Epithelial cell of prostate (primary cell): Measurements from ENCODE around the gene CDH12.
"Not testable (repeated sequence)": the region's sequence is repeated elsewhere in the genome, so short reads cannot be mapped to it uniquely, and the experiment has no call there.

Source experiments
- DNase-seq: peaks from one replicate; pipeline ENCODE4 v3.0.0-alpha.2; 2011; ENCODE audit warnings: low read depth, low spot score
- H3K27ac ChIP-seq: fragments of 450-650 bp; 2 replicates; pipeline ENCODE4 v1.5.1; 2017; ENCODE audit warnings: mild to moderate bottlenecking

CDH12 gene

DNA sequence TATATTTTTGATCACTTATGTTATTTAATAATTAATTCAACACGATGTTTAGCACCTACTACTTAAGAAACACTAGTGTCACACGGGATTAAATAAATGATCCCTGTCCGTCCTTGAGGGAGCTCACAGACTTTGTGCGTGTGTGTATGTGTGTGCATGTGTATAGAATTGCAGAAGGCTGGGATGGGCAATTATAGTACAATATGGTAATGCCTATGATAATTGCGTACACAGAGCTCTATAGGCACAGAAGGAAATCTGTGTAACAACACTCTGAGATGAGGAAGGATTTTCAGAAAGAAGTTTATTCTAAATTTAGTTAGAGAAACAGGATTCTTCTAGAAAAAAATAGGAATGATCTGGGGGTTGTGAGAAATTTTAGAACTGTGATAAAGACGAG is 76.9 kb downstream of the CDH12 start:
- DNase-seq = no peak
- H3K27ac ChIP-seq = no peak overlapping the region

DNA sequence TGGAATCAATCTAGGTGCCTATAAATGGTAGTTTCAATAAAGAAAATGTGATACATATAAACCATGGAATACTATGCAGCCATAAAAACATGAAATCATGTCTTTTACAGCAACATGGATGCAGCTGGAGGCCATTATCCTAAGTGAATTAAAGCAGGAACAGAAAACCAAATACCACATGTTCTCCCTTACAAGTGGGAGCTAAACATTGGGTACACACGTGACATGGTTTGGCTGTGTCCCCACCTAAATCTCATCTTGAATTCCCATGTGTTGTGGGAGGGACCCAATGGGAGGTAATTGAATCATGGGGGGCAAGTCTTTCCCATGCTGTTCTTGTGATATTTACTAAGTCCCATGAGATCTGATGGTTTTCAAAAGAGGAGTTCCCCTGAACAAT is 78.9 kb downstream of the CDH12 start:
- not testable (repeated sequence) for DNase-seq

DNA sequence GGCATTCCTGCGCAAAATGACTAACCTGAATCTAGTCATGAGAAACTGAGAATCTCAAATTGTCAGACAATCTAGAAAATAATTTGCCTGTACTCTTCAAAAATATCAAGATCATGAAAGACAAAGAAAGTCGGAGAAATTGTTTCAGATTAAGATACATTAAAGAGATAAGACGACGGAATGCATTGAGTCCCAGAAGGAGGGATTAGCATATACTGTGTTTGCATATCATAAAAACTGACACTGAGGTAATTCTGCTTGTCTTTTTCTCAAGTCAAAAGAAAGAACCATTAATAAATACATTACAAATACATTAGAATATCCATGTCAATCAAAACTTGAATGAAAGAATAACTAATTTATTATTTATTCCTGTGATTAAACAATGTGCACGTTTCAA is 88.4 kb downstream of the CDH12 start:
- no peak for DNase-seq
- H3K27ac ChIP-seq = no peak overlapping the region

More for the DNA sequence above, 78.9 kb downstream of the CDH12 start:
- H3K27ac ChIP-seq = not testable (repeated sequence)

DNA sequence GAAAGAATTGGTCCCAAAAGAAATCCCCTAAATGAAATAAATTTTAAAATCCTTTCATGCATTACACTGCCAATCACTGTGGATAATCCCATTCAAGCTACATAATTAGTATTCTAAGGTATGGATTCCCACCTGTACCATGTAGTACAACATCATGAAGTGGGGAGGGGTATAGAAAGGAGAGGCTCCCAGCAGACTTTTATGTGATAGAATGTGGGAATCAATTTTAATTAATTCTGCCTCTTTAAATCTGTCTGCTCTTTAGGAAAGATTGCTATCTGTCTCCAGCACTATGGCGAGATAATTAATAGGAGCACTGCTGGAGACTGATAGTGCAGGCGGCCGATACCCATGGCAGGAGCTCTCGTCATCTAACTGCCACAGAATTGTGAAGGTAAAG is 95.4 kb downstream of the CDH12 start:
- DNase-seq = no peak
- H3K27ac ChIP-seq = no peak overlapping the region

DNA sequence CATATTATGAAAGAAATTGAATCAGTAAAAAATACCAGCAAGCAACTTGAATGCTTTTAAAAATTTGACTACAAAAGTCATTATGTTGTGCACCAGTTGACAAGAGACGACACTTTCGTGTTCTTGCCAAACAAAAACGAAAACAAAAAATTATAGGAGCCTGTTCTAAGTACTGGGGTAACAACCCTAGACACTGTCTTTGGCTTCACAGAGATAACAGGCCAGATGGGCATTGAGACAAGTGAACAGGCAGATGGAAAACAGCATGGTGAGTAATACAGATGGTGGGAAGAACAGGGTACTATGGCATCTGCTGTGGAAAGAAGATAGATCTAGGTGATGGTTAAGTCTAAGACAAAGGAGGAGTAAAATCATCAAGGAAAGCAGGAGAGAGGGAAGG is 99.0 kb downstream of the CDH12 start:
- no peak for DNase-seq
- no peak overlapping the region for H3K27ac ChIP-seq

DNA sequence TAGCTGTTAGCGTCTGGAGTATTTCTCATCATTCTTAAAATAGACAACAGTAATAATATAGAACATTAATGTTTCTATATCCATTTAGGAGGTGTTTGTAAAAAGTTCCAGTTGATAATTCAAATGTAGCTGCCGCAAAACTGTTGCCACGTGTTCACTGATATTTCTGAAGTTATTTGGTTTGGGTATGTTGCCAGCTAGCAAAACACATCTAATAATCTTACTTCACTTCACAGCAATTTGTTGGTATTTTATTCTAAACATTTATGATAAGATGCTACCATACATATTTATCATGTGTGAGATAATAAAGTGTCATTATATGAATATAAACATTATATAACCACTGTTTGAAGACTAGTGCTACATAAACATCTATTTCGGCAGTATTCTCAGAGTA is 101.6 kb downstream of the CDH12 start:
- no peak for DNase-seq
- no peak overlapping the region for H3K27ac ChIP-seq

DNA sequence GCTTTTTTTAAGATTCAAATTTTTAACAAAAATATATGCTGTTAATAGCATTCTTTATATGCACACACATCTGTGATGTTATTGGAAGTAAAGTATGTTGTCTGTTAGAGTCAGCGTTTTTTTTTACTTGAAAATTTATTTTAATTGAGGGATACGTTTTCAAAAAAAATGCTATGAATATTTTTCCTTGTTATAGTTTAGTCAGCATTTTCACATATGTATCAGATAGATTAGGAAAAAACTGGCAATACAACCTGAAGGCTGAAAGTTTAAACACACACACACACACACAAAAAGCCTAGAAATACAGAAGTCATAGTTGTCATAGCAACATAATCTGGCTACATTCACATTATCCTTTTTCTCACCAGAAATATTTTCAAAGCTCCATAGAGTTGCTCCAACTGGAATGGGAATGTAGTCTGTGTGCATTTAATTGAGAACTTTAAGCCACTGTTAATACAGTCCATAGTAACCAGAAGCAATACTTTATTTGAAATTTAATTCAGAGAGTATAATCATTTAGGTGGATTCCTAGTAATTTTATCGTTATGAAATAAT is 116.6 kb downstream of the CDH12 start:
- DNase-seq = no peak
- H3K27ac ChIP-seq = no peak overlapping the region

DNA sequence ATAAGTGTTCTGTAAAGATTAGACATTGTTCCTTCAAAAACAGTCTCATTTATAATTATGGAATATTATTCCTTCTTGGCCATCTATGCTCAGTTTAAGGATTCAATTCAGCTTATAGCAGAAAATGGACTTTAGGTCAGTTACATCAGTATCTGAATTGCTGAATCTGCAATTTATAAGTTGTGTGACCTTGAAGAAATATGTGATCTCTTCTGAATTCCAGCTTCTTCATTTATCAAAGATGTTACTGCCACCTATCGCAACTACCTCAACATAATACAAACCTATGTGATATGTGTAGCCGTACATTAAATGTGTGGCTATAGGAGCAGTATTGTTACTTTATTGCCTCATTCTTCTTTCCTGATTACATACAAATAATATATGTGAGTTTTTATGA is 118.2 kb downstream of the CDH12 start:
- no peak overlapping the region for H3K27ac ChIP-seq
- no peak for DNase-seq

DNA sequence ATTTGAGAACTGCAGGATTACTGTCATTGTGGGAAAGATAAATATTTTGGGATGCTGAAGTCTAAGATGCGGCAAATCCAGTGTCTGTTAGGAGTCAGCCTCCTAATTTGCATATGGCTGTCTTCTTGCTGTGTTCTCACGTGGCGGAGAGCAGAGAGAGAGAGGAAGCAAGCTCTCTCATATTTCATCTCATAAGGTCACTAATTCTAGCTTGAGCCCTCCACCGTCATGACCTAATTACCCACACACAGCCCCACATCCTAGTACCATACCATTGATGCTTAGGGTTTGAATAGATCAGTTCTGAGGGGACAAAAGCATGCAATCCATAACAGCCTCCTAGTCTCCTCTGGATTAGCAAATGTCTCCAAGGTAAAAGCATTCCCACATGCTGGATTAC is 124.5 kb downstream of the CDH12 start:
- no peak for DNase-seq
- no peak overlapping the region for H3K27ac ChIP-seq

DNA sequence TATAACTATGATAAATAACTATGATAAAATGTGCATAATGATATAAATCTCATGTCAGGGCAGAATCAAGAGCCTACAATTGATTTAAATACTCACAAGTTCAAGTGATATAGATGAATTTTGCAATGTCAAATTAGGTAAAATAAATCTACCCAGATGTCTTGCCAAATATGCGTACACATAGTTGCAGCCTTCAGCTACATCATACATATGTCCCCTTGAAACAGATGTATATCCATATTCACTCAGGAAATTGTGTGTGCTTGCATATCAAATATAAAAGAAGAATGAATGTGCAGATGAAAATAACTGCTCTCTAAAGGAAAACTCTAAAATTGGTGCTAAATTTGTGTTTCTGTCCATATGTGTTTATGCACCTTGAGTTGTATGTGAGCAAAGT is 130.7 kb downstream of the CDH12 start:
- DNase-seq = no peak
- no peak overlapping the region for H3K27ac ChIP-seq

DNA sequence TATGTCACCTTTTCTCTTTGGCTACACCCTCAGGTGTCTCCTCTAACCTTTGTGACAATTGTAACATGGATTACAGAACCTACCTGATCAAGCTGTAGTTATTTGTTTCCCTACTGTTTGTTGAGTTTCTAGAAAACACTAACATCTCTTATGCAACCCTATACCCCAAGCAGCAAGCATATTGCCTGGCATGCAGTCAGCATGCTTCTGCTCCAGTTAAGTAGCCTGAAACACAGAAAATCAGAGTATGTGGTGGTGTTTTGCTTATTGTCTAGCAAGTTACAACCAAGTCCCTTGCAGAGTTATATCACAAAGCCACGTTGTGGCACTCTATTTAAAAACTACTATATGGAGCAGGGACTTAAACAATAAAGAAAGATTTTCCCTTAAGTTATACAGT is 131.1 kb downstream of the CDH12 start:
- no peak overlapping the region for H3K27ac ChIP-seq
- no peak for DNase-seq

DNA sequence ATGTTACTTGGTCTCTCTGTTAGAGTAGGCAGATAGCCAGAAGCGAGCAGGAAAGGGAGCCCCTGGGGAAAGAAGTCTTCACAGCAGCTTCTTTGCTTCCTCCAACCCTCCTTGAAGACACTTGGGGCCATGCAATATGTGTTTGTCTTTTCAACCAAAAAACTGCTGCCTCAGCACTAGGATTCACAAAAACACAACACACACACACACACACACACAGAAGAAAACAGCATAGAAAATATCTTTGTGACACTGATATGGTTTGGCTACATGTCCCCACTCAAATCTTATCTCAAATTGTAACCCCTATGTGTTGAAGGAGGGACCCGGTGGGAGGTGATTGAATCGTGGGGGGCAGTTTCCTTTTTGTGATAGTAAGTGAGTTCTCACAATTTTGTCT is 133.3 kb downstream of the CDH12 start:
- no peak overlapping the region for H3K27ac ChIP-seq

DNA sequence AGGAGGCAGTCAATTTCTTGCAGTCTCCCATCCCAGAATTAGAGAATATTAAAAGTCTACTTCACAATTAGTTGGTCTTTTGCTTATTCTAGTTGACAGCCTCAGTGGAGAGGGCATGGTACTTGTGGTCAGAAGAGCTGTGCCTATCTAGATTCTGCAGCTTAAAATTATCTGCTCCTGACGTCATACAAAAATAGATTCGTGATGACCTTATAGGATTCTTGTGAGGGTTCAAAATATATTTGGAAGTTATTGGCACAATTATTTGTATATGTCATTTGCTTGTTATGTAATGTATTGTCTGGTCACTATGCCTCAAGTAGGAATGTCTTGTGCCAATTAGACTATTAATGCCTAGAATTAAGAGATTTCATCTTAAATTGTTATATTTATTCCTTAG is 142.5 kb downstream of the CDH12 start:
- H3K27ac ChIP-seq = no peak overlapping the region

More for the DNA sequence above, 133.3 kb downstream of the CDH12 start:
- no peak for DNase-seq

DNA sequence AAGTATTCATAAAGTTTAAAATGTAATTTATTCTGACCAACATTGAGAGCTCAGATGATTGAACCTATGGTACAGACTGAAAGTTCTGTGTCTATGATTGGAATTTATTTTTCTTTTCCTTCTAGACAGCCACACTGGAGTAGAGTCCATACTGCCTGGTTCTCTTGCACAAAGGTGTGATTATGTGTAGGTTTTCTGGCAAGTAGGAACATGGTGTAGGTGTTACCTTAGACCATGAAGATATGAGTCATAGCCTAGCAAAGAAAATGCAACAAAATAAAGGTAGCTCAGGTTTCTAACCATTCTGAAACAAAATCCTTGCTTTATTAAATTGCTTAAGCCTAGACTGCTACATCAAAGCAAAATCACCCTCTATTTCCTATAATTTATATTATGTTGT is 143.4 kb downstream of the CDH12 start:
- DNase-seq = peak; percentile 31
- no peak overlapping the region for H3K27ac ChIP-seq

More for the DNA sequence above, 142.5 kb downstream of the CDH12 start:
- no peak for DNase-seq

DNA sequence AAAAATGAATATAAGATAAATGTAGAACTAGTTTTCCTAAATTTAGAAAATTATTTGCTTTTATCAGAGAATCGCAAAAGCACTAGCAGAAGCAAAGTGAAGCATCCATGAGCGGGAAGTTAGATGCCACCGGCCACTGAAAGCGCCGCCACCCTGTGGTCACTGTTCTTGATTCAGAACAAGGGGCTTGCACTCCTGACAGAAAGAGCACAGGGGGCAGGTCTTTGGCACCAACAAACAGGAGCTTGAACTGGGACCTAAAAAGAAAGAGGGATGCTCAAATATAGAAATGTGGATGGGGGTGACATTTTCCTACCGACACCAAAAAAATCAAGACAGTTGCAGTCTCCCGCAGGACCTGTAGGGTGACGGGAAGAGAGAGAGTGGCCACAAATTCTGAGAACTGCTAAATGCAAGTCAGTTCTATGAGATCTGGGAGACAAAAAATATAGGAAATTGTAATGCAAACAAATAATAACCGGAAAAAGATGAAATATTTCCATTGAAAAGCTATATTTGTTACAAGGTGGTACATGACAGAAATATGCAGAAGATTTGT is 144.3 kb downstream of the CDH12 start:
- no peak overlapping the region for H3K27ac ChIP-seq
- DNase-seq = no peak

DNA sequence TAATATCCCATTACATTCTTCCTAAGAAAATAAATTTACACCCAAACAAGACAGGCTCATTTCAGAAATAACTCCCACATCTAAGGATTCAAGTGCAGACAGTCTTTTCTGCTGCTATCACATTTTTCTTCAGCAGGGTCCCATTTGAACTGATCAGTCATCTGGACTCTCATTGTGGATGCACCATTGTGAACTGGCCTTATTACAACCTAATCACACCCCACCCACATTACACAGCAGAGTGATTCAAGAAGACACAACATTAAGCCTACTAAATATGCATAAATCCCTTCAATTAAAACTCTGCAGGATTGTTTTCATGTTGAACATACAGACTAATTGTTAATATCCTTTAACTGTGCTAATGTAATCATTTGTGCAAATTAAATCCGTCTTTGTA is 146.2 kb downstream of the CDH12 start:
- H3K27ac ChIP-seq = no peak overlapping the region
- DNase-seq = no peak

DNA sequence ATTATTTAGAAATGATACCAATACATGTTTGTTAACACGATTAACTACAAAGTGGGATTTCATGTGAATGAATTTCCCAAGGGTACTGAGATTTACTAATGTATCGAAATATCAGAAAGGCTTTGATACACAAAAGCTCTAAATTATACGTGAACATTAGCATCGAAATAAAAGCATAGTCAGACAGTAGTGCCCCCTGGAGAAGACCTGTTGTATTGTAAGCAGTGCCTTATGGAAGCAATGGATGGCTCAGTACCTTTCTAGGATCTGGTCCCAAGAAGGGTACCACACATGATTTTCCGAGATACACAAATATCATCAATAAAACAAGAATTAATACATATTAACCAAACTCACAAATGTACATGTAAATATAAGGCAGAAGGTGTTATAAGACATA is 153.8 kb downstream of the CDH12 start:
- H3K27ac ChIP-seq = no peak overlapping the region

DNA sequence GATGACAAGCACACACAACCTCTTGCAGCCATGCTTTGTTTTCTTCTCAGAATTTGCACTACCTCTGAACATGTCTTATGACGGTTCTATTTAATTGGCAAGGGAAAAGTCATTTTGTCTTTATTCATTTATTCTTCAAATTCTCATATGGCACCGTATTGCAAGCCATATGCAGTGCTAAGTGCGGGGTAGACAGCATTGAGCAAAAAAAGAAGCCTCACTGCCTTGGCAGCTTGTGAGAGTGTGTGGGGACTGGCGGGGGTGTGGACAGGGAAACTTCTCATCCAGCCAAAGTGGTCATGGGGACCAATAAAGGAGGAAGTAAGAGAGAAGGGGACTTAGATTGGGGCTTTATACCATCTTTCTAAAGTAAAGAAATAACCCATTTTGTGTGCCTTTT is 160.0 kb downstream of the CDH12 start:
- no peak overlapping the region for H3K27ac ChIP-seq

More for the DNA sequence above, 153.8 kb downstream of the CDH12 start:
- DNase-seq = no peak

DNA sequence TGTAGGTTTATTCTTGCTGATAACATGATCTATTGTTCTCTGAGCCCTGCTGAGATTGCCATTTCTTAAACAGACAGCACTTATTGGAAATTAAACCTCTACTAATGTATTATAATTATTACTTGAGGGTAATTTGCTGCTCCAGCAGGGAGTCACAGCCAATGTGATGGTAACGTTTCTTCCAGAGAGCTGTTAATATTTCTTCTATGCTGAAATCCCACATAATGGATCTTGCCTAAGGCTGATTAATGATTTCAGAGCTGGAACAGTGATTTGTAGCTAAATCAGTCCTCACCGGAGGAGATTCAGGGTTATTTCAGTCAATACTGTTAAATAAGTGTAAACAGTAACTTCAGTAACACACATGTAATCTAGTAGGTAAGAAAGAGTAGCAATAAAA is 170.1 kb downstream of the CDH12 start:
- DNase-seq = no peak
- no peak overlapping the region for H3K27ac ChIP-seq

More for the DNA sequence above, 160.0 kb downstream of the CDH12 start:
- no peak for DNase-seq

DNA sequence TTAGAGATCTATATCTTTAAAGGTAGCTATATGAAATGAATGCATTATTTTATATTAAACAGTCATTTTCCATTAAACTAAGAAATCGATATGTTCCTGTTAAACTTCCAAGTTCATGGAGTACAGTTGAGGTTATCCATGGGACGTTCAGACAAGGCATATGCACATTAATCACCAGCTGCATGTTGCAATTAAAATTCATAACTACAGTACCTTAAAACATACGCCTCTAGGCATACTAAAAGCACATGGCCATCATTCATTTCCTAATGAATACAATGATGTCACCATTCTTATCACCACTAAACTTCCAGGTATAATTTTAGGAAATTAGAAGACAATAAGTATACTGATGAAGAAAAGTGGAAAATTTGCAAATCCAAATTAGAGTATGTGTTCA is 174.3 kb downstream of the CDH12 start:
- DNase-seq = peak; percentile 2
- no peak overlapping the region for H3K27ac ChIP-seq

DNA sequence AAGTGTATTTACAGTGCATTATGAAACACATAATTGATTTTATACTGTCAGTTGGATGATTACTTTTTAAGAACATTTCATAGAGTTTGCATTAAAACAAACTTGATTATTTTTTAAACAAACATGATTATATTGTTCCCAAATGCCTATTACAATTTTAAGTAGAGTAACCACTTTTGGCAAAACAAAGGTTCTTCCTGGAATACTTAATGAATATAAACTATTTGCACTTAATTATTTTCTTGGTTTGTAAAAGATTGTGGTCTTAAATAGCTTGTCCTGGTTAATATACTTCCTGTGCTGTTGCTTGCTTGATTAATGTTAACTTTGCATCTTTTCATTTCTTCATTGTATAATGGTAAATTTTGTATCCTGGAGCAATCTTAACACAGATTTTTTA is 180.0 kb downstream of the CDH12 start:
- DNase-seq = no peak
- no peak overlapping the region for H3K27ac ChIP-seq

DNA sequence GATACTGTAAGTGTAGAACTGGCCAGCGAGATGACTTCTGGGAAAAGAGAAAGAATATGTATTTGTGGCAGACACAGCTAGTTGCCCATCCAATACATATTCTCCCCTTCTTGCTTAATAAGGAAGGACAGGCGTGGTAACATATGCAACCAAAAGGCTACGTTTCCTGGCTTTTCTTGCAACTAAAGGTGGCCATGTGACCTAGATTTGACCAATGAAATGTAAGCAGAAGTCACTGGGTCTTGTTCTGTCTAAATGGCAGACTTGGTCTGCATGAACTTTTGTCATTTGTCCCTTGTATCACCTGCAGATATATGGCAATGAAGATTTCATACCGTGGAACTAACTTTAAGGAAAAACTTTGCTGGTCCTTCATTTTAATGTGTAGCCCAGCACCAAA is 183.8 kb downstream of the CDH12 start:
- no peak for DNase-seq
- H3K27ac ChIP-seq = no peak overlapping the region

DNA sequence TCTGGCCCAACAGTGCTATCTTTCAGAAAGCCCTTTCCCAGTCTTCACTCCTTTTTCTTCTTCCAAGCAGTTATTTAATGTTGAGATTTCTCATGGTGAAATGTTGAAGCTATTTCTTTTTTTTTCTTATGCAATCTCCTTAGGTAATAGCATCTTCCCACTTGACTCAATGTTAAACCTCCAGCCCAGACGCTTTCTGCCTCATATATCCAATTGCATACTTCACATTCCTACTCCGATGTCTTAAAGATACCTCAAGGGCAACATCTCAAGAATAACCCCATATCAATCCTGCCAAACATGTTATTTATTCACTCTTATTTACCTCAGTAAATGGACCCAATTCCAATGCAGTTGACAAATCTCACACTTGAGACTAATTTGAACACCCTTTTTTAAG is 187.3 kb downstream of the CDH12 start:
- DNase-seq = no peak
- no peak overlapping the region for H3K27ac ChIP-seq
